ENCODE results near the gene SUN1. TPM values are rescaled to one million over a fixed set of nuclear protein-coding genes. Genes with fewer than 3 reads are reported as not detected.
A peak's percentile ranks its signal among the peaks of the same experiment; 100 is the strongest.

Gene SUN1
- total and polyA plus RNA-seq, 2 of the 8 experiments (the other 6 are each of a cell fraction or from before 2014, with no cell fraction given), result 108 to 158 TPM

DNA sequence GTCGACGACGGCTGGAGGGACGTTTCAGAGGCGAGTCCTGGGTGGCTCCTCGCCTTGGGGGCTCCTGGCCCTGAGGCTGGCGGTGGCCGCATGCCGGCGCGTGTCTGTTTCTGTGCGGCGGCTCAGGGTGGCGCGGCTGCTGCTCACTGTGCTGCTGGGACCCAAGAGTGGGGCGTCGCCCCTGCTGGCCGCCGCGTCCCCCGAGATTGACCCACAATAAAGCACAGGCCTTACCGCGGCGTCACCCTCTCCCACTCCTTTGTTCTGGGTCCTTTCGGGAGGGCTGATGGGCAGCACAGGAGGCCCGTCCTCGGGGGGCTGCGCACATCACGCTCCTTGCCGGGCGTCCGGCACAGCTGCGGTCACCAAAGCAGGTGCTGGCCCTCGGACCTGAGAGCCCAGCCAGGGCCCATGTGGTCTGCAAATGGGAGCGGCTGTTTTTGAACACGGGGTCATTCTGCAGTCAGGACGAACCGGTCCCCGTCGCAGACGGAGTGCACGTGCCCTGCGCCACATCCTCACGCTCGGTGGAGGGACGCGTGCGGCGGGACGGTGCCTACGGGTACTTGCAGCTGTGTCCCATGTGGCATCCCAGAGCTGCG, 63.3 kb downstream of the SUN1 start:
- no peaks in the 10 kb centered on the region for H3K9me3 ChIP-seq (ENCODE audit: insufficient read depth in 2 of 2, low read depth in 1 of 2, low read length in 1 of 2)
- ChIA-PET CTCF (ENCODE audit: partially characterized antibody) (interaction anchor here (0.6 to 1.2 kb wide), 2 partner anchors 9 to 42 kb away, joined by 3 read pairs; no protein-coding TSS in a partner anchor), POLR2A (ENCODE audit: partially characterized antibody) (interaction anchor here (0.6 to 1.1 kb wide), 4 partner anchors 12 to 21 kb away, joined by 3 to 4 read pairs (median 4); no protein-coding TSS in a partner anchor)
- H3K14ac ChIP-seq (ENCODE audit: insufficient read length), result no peak overlapping the region
- no peak overlapping the region for H3K56ac ChIP-seq (replicated peaks; ENCODE audit: insufficient read length, low read depth, low read length)
- H3K23ac ChIP-seq (ENCODE audit: insufficient read length), result no peak overlapping the region
- no peak overlapping the region for H2BK5ac ChIP-seq (ENCODE audit: low read depth, low read length)
- FAIRE-seq (no peak), DNase-seq (ENCODE audit: low read depth in 1 of 2, low spot score in 2 of 2) (no peak)
- H3K27ac ChIP-seq (ENCODE audit: low read depth, low read length), result no peak overlapping the region
- no peak overlapping the region for H3K4me3 ChIP-seq (ENCODE audit: extremely low read depth in 1 of 4, insufficient read depth in 2 of 4, low read depth in 3 of 4, low read length in 4 of 4)
- H2BK20ac ChIP-seq (ENCODE audit: low read length), result no peak overlapping the region
- H3K23me2 ChIP-seq (ENCODE audit: low read depth, low read length), result peaks cover 2% of the 10 kb centered on the region; the same call in 1 of the 2 replicates
- H3K27me3 ChIP-seq (replicated peaks in 1 of 4; ENCODE audit: control insufficient read depth in 3 of 4, extremely low read depth in 1 of 4, insufficient read depth in 3 of 4, low read length in 3 of 4), result no peaks in the 10 kb centered on the region
- no peak overlapping the region for H4K8ac ChIP-seq (ENCODE audit: extremely low read depth, insufficient read depth, low read length)
- peaks cover 0 to 3% (median 0%) of the 10 kb centered on the region in 4 experiments; a peak in 1 of 7 replicates for H3K4me1 ChIP-seq (replicated peaks in 1 of 4; ENCODE audit: control insufficient read depth in 3 of 4, insufficient read depth in 4 of 4, low read length in 3 of 4)
- H3K79me1 ChIP-seq (ENCODE audit: low read depth, low read length), result peaks cover 5% of the 10 kb centered on the region
- no peak overlapping the region for H2AK5ac ChIP-seq (ENCODE audit: low read depth, low read length)
- H2BK120ac ChIP-seq (replicated peaks; ENCODE audit: low read depth, low read length), result no peak overlapping the region
- TF ChIP-seq, protein P1, sequence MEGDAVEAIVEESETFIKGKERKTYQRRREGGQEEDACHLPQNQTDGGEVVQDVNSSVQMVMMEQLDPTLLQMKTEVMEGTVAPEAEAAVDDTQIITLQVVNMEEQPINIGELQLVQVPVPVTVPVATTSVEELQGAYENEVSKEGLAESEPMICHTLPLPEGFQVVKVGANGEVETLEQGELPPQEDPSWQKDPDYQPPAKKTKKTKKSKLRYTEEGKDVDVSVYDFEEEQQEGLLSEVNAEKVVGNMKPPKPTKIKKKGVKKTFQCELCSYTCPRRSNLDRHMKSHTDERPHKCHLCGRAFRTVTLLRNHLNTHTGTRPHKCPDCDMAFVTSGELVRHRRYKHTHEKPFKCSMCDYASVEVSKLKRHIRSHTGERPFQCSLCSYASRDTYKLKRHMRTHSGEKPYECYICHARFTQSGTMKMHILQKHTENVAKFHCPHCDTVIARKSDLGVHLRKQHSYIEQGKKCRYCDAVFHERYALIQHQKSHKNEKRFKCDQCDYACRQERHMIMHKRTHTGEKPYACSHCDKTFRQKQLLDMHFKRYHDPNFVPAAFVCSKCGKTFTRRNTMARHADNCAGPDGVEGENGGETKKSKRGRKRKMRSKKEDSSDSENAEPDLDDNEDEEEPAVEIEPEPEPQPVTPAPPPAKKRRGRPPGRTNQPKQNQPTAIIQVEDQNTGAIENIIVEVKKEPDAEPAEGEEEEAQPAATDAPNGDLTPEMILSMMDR (IDR thresholded peaks at IDR 0.05; ENCODE audit: control extremely low read depth in 1 of 3, insufficient read depth in 1 of 3, low read depth in 1 of 3, low read length in 3 of 3), result no peak
- TF ChIP-seq POLR2AphosphoS5 (IDR thresholded peaks at IDR 0.05; ENCODE audit: low read depth, low read length), result peak; percentile 57; the same call in 1 of the 2 replicates
- peaks cover 22 to 66% (median 48%) of the 10 kb centered on the region in 4 experiments for H3K36me3 ChIP-seq (ENCODE audit: control insufficient read depth in 2 of 4, insufficient read depth in 4 of 4, low read length in 3 of 4)
- WGBS, 2 experiments (ENCODE audit: extremely low coverage in 1 of 2, insufficient coverage in 1 of 2, insufficient read length in 1 of 2, insufficient replicate concordance in 2 of 2, low coverage in 1 of 2, low lambda C conversion rate in 2 of 2, missing lambda C conversion rate in 1 of 2), result 94% methylated on average over 46 of the region's 52 CpGs; no CpG with 5 or more reads in 1 of the 2 experiments
- H2BK15ac ChIP-seq (ENCODE audit: low read length), result no peak overlapping the region
- H3K4me2 ChIP-seq (ENCODE audit: insufficient read depth in 1 of 2, low read depth in 2 of 2, low read length in 2 of 2), result no peak overlapping the region
- H4K5ac ChIP-seq (ENCODE audit: insufficient read length, low read depth, low read length), result no peak overlapping the region
- H4K91ac ChIP-seq (replicated peaks; ENCODE audit: insufficient read length, low read length), result no peak overlapping the region
- H3K18ac ChIP-seq (ENCODE audit: extremely low read depth, low read length), result no peak overlapping the region
- H2AFZ ChIP-seq (ENCODE audit: low read length), result no peak overlapping the region
- H3K79me2 ChIP-seq (ENCODE audit: control insufficient read depth in 1 of 2, insufficient read depth in 2 of 2, low read length in 2 of 2), result peaks cover 0 to under 1% of the 10 kb centered on the region in 2 experiments; a peak in 1 of 4 replicates
- H3K4ac ChIP-seq (replicated peaks; ENCODE audit: insufficient read length, low read depth, low read length), result no peak overlapping the region
- no peak overlapping the region for H2BK12ac ChIP-seq (ENCODE audit: low read depth, low read length)
- no peak overlapping the region for H3K9ac ChIP-seq (replicated peaks in 1 of 4; ENCODE audit: extremely low read depth in 1 of 4, low read depth in 3 of 4, low read length in 3 of 4)
- H4K20me1 ChIP-seq (replicated peaks in 1 of 2; ENCODE audit: control insufficient read depth in 1 of 2, insufficient read depth in 2 of 2, low read length in 2 of 2), result peaks cover 9 to 20% of the 10 kb centered on the region in 2 experiments
